ENCODE data around the gene ASTN2. TPM values are rescaled to one million over a fixed set of nuclear protein-coding genes. Genes with fewer than 3 reads are reported as not detected.
A peak's percentile ranks its signal among the peaks of the same experiment; 100 is the strongest.

ASTN2 gene
- total RNA-seq, 1 donor from 2014 or later, result 13.6 TPM

GRCh38 chr9:117000196-117000723 lies 414.6 kb downstream of the ASTN2 start:
- Mint-ChIP-seq H3K27ac (ENCODE audit: unreplicated experiment) (no peak overlapping the region), H3K27me3 (ENCODE audit: low read depth, unreplicated experiment) (no peaks in the 10 kb centered on the region), H3K9me3 (ENCODE audit: unreplicated experiment) (no peaks in the 10 kb centered on the region), H3K36me3 (ENCODE audit: low read depth, unreplicated experiment) (no peaks in the 10 kb centered on the region), H3K4me1 (ENCODE audit: low read depth, unreplicated experiment) (no peaks in the 10 kb centered on the region), H3K4me3 (ENCODE audit: unreplicated experiment) (no peak overlapping the region)
- Histone ChIP-seq H2AFZ (ENCODE audit: low read depth, low read length) (no peak overlapping the region), H3K9ac (ENCODE audit: low read length) (no peak overlapping the region), H3K36me3 (ENCODE audit: insufficient read depth, low read length) (no peaks in the 10 kb centered on the region), H3K9me3 (ENCODE audit: insufficient read depth, low read depth, low read length) (no peaks in the 10 kb centered on the region), H3K79me2 (ENCODE audit: insufficient read depth, low read length) (no peaks in the 10 kb centered on the region), H3K4me2 (ENCODE audit: low read length) (no peak overlapping the region), H3K4me3 (ENCODE audit: insufficient read depth, low read depth, low read length) (no peak overlapping the region), H4K20me1 (ENCODE audit: insufficient read depth, low read length) (no peaks in the 10 kb centered on the region), H3K27me3 (ENCODE audit: insufficient read depth, low read length) (no peaks in the 10 kb centered on the region), H3K27ac (ENCODE audit: low read depth, low read length) (no peak overlapping the region), H3K4me1 (ENCODE audit: insufficient read depth, low read length) (no peaks in the 10 kb centered on the region)
- DNase-seq (ENCODE audit: low read depth) (no peak), FAIRE-seq (no peak)
- TF ChIP-seq EZH2 (IDR thresholded peaks at IDR 0.05; ENCODE audit: insufficient read depth, low read length), result no peak
- TF ChIP-seq CTCF (IDR thresholded peaks at IDR 0.05; ENCODE audit: insufficient read depth, low read depth, low read length), result no peak

- DNase-seq (ENCODE audit: low read depth) (peak; percentile 2), FAIRE-seq (no peak)
- H3K27me3 Mint-ChIP-seq (ENCODE audit: low read depth, unreplicated experiment), result no peaks in the 10 kb centered on the region
- no peak overlapping the region for H3K27ac Mint-ChIP-seq (ENCODE audit: unreplicated experiment)
- Histone ChIP-seq H4K20me1 (ENCODE audit: insufficient read depth, low read length) (no peaks in the 10 kb centered on the region), H3K4me2 (ENCODE audit: low read length) (no peak overlapping the region), H3K9me3 (ENCODE audit: insufficient read depth, low read depth, low read length) (no peaks in the 10 kb centered on the region), H3K4me1 (ENCODE audit: insufficient read depth, low read length) (no peaks in the 10 kb centered on the region), H3K79me2 (ENCODE audit: insufficient read depth, low read length) (no peaks in the 10 kb centered on the region), H3K27ac (ENCODE audit: low read depth, low read length) (no peak overlapping the region), H3K4me3 (ENCODE audit: insufficient read depth, low read depth, low read length) (no peak overlapping the region), H3K27me3 (ENCODE audit: insufficient read depth, low read length) (no peaks in the 10 kb centered on the region), H3K36me3 (ENCODE audit: insufficient read depth, low read length) (no peaks in the 10 kb centered on the region), H2AFZ (ENCODE audit: low read depth, low read length) (no peak overlapping the region), H3K9ac (ENCODE audit: low read length) (no peak overlapping the region)
- no peaks in the 10 kb centered on the region for H3K4me1 Mint-ChIP-seq (ENCODE audit: low read depth, unreplicated experiment)
- no peaks in the 10 kb centered on the region for H3K36me3 Mint-ChIP-seq (ENCODE audit: low read depth, unreplicated experiment)
- no peak for TF ChIP-seq EZH2 (IDR thresholded peaks at IDR 0.05; ENCODE audit: insufficient read depth, low read length)
- TF ChIP-seq CTCF (IDR thresholded peaks at IDR 0.05; ENCODE audit: insufficient read depth, low read depth, low read length), result no peak
- no peak overlapping the region for H3K4me3 Mint-ChIP-seq (ENCODE audit: unreplicated experiment)
- H3K9me3 Mint-ChIP-seq (ENCODE audit: unreplicated experiment), result no peaks in the 10 kb centered on the region
Observed at GRCh38 chr9:116998305-116998704, 416.6 kb downstream of the ASTN2 start.

DNA sequence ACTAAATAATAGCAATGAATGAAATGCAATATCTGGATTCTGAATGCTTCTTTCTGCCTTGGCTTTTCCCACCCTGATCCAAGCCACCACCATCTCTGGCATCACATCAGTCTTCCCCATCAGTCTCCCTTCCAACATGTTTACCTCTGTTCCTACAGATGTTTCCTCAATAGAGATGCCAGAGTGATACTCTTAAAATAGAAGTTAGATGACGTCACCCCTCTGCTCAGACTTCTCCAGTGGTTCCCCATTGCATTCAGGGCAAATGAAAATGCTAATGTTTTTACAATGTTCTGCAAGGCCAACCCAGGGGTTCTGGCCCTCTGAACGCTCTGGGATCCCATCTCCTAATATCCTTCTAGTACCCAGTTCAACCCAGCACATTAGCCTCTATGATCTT lies 422.0 kb downstream of the ASTN2 start:
- no peak for TF ChIP-seq CTCF (IDR thresholded peaks at IDR 0.05; ENCODE audit: insufficient read depth, low read depth, low read length)
- no peak for TF ChIP-seq EZH2 (IDR thresholded peaks at IDR 0.05; ENCODE audit: insufficient read depth, low read length)
- no peaks in the 10 kb centered on the region for H3K9me3 Mint-ChIP-seq (ENCODE audit: unreplicated experiment)
- H2AFZ ChIP-seq (ENCODE audit: low read depth, low read length), result no peak overlapping the region
- no peaks in the 10 kb centered on the region for H3K36me3 ChIP-seq (ENCODE audit: insufficient read depth, low read length)
- H3K27me3 ChIP-seq (ENCODE audit: insufficient read depth, low read length), result no peaks in the 10 kb centered on the region
- H3K4me1 ChIP-seq (ENCODE audit: insufficient read depth, low read length), result no peaks in the 10 kb centered on the region
- no peak overlapping the region for H3K4me2 ChIP-seq (ENCODE audit: low read length)
- no peak overlapping the region for H3K4me3 ChIP-seq (ENCODE audit: insufficient read depth, low read depth, low read length)
- H3K36me3 Mint-ChIP-seq (ENCODE audit: low read depth, unreplicated experiment), result no peaks in the 10 kb centered on the region
- H3K4me1 Mint-ChIP-seq (ENCODE audit: low read depth, unreplicated experiment), result peaks cover 5% of the 10 kb centered on the region
- no peaks in the 10 kb centered on the region for H3K27me3 Mint-ChIP-seq (ENCODE audit: low read depth, unreplicated experiment)
- no peak overlapping the region for H3K27ac Mint-ChIP-seq (ENCODE audit: unreplicated experiment)
- no peak overlapping the region for H3K4me3 Mint-ChIP-seq (ENCODE audit: unreplicated experiment)
- no peak for FAIRE-seq
- H3K27ac ChIP-seq (ENCODE audit: low read depth, low read length), result no peak overlapping the region
- no peak overlapping the region for H3K9ac ChIP-seq (ENCODE audit: low read length)
- H3K9me3 ChIP-seq (ENCODE audit: insufficient read depth, low read depth, low read length), result no peaks in the 10 kb centered on the region
- no peaks in the 10 kb centered on the region for H3K79me2 ChIP-seq (ENCODE audit: insufficient read depth, low read length)
- H4K20me1 ChIP-seq (ENCODE audit: insufficient read depth, low read length), result no peaks in the 10 kb centered on the region
- DNase-seq (ENCODE audit: low read depth), result no peak
